Astrocyte (in vitro differentiated cells and primary cell): ENCODE results near the gene MAGEA12. TPM values are rescaled to one million over a fixed set of nuclear protein-coding genes. Genes with fewer than 3 reads are reported as not detected.
"Not testable (repeated sequence)": the region's sequence is repeated elsewhere in the genome, so short reads cannot be mapped to it uniquely, and the experiment has no call there.

Experiments
- DNase-seq: peaks from one replicate; pipeline ENCODE4 v3.0.0-alpha.2; 2010; ENCODE audit warnings: low read depth
- FAIRE-seq: peaks from 2 replicates; lab custom pipeline; 2011; peaks lifted over from hg19 to GRCh38; lab: Jason Lieb, UNC
- H2AFZ ChIP-seq: 2 replicates; pipeline ENCODE4 v1.6.0; 2012; ENCODE audit warnings: low read depth, low read length, inconsistent platforms
- H3K27ac ChIP-seq: 2 replicates; pipeline ENCODE4 v1.5.1; 2011; ENCODE audit warnings: low read depth, low read length, inconsistent platforms
- H3K27me3 ChIP-seq: 2 replicates; pipeline ENCODE4 v1.6.0; 2011; ENCODE audit warnings: low read length, inconsistent platforms; ENCODE audit not compliant: insufficient read depth
- H3K36me3 ChIP-seq: 2 replicates; pipeline ENCODE4 v1.5.1; 2011; ENCODE audit warnings: low read length, inconsistent platforms; ENCODE audit not compliant: insufficient read depth
- H3K4me1 ChIP-seq: 2 replicates; pipeline ENCODE4 v1.5.1; 2011; ENCODE audit warnings: low read length, inconsistent platforms; ENCODE audit not compliant: insufficient read depth
- H3K4me2 ChIP-seq: 2 replicates; pipeline ENCODE4 v1.6.0; 2012; ENCODE audit warnings: low read length, inconsistent platforms
- H3K4me3 ChIP-seq: 2 replicates; pipeline ENCODE4 v1.5.1; 2011; ENCODE audit warnings: low read depth, mild to moderate bottlenecking, low read length, inconsistent platforms; ENCODE audit not compliant: insufficient read depth
- H3K79me2 ChIP-seq: 2 replicates; pipeline ENCODE4 v1.6.0; 2012; ENCODE audit warnings: mild to moderate bottlenecking, low read length, inconsistent platforms; ENCODE audit not compliant: insufficient read depth
- H3K9ac ChIP-seq: 2 replicates; pipeline ENCODE4 v1.6.0; 2012; ENCODE audit warnings: mild to moderate bottlenecking, low read length, inconsistent platforms
- H3K9me3 ChIP-seq: 2 replicates; pipeline ENCODE4 v1.5.1; 2012; ENCODE audit warnings: low read depth, mild to moderate bottlenecking, low read length, inconsistent platforms; ENCODE audit not compliant: insufficient read depth
- H4K20me1 ChIP-seq: 2 replicates; pipeline ENCODE4 v1.6.0; 2012; ENCODE audit warnings: low read length, inconsistent platforms; ENCODE audit not compliant: insufficient read depth
- H3K27ac Mint-ChIP-seq: one replicate; pipeline ENCODE4 v1.8.0; 2021; ENCODE audit warnings: mild to moderate bottlenecking, mixed read lengths; ENCODE audit not compliant: unreplicated experiment
- H3K27me3 Mint-ChIP-seq: one replicate; pipeline ENCODE4 v1.8.0; 2021; ENCODE audit warnings: low read depth, mixed read lengths; ENCODE audit not compliant: unreplicated experiment
- H3K36me3 Mint-ChIP-seq: one replicate; pipeline ENCODE4 v1.8.0; 2021; ENCODE audit warnings: low read depth, mixed read lengths; ENCODE audit not compliant: unreplicated experiment
- H3K4me1 Mint-ChIP-seq: one replicate; pipeline ENCODE4 v1.8.0; 2021; ENCODE audit warnings: low read depth, mixed read lengths; ENCODE audit not compliant: unreplicated experiment
- H3K4me3 Mint-ChIP-seq: one replicate; pipeline ENCODE4 v1.8.0; 2021; ENCODE audit warnings: mild to moderate bottlenecking, moderate library complexity, mixed read lengths; ENCODE audit not compliant: unreplicated experiment
- H3K9me3 Mint-ChIP-seq: one replicate; pipeline ENCODE4 v1.8.0; 2021; ENCODE audit warnings: mild to moderate bottlenecking, mixed read lengths; ENCODE audit not compliant: unreplicated experiment
- EZH2 ChIP-seq: IDR thresholded peaks from 2 replicates; pipeline ENCODE4 v1.6.1; 2012; ENCODE audit warnings: mild to moderate bottlenecking, low read length, inconsistent platforms; ENCODE audit not compliant: insufficient read depth
- total RNA-seq: library from RNA; stranded (reverse); gene quantifications from 2 replicates; pipeline ENCODE4 v1.2.1, GENCODE V29; 2021
- TF ChIP-seq, protein P1 (sequence below): IDR thresholded peaks from 2 replicates; pipeline ENCODE4 v1.5.1; 2011; ENCODE audit warnings: low read depth, mild to moderate bottlenecking, inconsistent platforms, low read length, moderate library complexity; ENCODE audit not compliant: insufficient read depth

Gene MAGEA12
- total RNA-seq, 1 donor from 2014 or later, result 0.98 TPM

- DNase-seq, result no peak
Observed at GRCh38 chrX:152735101-152735500, 1.5 kb downstream of the MAGEA12 start.

DNA sequence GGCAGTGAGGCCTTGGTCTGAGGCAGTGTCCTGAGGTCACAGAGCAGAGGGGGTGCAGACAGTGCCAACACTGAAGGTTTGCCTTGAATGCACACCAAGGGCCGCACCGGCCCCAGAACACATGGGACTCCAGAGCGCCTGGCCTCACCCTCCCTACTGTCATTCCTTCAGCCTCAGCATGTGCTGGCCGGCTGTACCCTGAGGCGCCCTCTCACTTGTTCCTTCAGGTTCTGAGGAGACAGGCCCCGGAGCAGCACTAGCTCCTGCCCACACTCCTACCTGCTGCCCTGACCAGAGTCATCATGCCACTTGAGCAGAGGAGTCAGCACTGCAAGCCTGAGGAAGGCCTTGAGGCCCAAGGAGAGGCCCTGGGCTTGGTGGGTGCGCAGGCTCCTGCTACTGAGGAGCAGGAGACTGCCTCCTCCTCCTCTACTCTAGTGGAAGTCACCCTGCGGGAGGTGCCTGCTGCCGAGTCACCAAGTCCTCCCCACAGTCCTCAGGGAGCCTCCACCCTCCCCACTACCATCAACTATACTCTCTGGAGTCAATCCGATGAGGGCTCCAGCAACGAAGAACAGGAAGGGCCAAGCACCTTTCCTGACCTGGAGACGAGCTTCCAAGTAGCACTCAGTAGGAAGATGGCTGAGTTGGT lies 2.4 kb downstream of the MAGEA12 start:
- Histone ChIP-seq H3K4me1 (no peaks in the 10 kb centered on the region), H4K20me1 (no peaks in the 10 kb centered on the region), H3K9ac (no peak overlapping the region), H3K9me3 (no peaks in the 10 kb centered on the region), H3K36me3 (no peaks in the 10 kb centered on the region), H3K4me3 (no peak overlapping the region), H3K4me2 (no peak overlapping the region), H3K27ac (no peak overlapping the region), H3K27me3 (no peaks in the 10 kb centered on the region), H3K79me2 (no peaks in the 10 kb centered on the region), H2AFZ (no peak overlapping the region)
- DNase-seq (no peak), FAIRE-seq (no peak)
- no peak overlapping the region for H3K27ac Mint-ChIP-seq
- H3K9me3 Mint-ChIP-seq, result no peaks in the 10 kb centered on the region
- no peaks in the 10 kb centered on the region for H3K27me3 Mint-ChIP-seq
- H3K4me1 Mint-ChIP-seq, result no peaks in the 10 kb centered on the region
- no peak overlapping the region for H3K4me3 Mint-ChIP-seq
- no peaks in the 10 kb centered on the region for H3K36me3 Mint-ChIP-seq
- no peak for TF ChIP-seq EZH2
- TF ChIP-seq, protein P1, sequence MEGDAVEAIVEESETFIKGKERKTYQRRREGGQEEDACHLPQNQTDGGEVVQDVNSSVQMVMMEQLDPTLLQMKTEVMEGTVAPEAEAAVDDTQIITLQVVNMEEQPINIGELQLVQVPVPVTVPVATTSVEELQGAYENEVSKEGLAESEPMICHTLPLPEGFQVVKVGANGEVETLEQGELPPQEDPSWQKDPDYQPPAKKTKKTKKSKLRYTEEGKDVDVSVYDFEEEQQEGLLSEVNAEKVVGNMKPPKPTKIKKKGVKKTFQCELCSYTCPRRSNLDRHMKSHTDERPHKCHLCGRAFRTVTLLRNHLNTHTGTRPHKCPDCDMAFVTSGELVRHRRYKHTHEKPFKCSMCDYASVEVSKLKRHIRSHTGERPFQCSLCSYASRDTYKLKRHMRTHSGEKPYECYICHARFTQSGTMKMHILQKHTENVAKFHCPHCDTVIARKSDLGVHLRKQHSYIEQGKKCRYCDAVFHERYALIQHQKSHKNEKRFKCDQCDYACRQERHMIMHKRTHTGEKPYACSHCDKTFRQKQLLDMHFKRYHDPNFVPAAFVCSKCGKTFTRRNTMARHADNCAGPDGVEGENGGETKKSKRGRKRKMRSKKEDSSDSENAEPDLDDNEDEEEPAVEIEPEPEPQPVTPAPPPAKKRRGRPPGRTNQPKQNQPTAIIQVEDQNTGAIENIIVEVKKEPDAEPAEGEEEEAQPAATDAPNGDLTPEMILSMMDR, result no peak

More at GRCh38 chrX:152735101-152735500, 1.5 kb downstream of the MAGEA12 start:
- Mint-ChIP-seq H3K9me3 (no peaks in the 10 kb centered on the region), H3K4me3 (no peak overlapping the region), H3K36me3 (no peaks in the 10 kb centered on the region), H3K27me3 (no peaks in the 10 kb centered on the region), H3K27ac (no peak overlapping the region), H3K4me1 (no peaks in the 10 kb centered on the region)
- H3K4me3 ChIP-seq, result no peak overlapping the region
- H3K36me3 ChIP-seq, result no peaks in the 10 kb centered on the region
- no peaks in the 10 kb centered on the region for H3K9me3 ChIP-seq
- no peaks in the 10 kb centered on the region for H3K4me1 ChIP-seq
- H3K9ac ChIP-seq, result no peak overlapping the region
- TF ChIP-seq, protein P1, result no peak
- TF ChIP-seq EZH2, result no peak
- no peaks in the 10 kb centered on the region for H4K20me1 ChIP-seq
- no peaks in the 10 kb centered on the region for H3K27me3 ChIP-seq
- H3K4me2 ChIP-seq, result no peak overlapping the region
- FAIRE-seq, result no peak
- no peaks in the 10 kb centered on the region for H3K79me2 ChIP-seq
- H2AFZ ChIP-seq, result no peak overlapping the region
- H3K27ac ChIP-seq, result no peak overlapping the region

- H3K9me3 ChIP-seq, H3K9me3 Mint-ChIP-seq, H3K27me3 ChIP-seq, H3K27ac Mint-ChIP-seq, H3K36me3 ChIP-seq, H3K36me3 Mint-ChIP-seq, H3K9ac ChIP-seq, H4K20me1 ChIP-seq, DNase-seq, FAIRE-seq, H3K79me2 ChIP-seq, H3K27ac ChIP-seq, H3K4me3 ChIP-seq, H3K4me2 ChIP-seq, H3K4me1 ChIP-seq, H3K4me3 Mint-ChIP-seq, H2AFZ ChIP-seq, H3K27me3 Mint-ChIP-seq, H3K4me1 Mint-ChIP-seq: not testable (repeated sequence)
Observed at GRCh38 chrX:152736528-152736927, 3.0 kb downstream of the MAGEA12 start.
